NCI-H446 (cell line): ENCODE data around the gene EHBP1.

ENCODE experiments used
- DNase-seq, 2 experiments: peaks; one replicate each; lab custom pipeline; 2025; lab: John Stamatoyannopoulos, UW

Gene EHBP1

GRCh38 chr2:62884514-62884913 is 179.0 kb downstream of the EHBP1 start:
- no peak for DNase-seq

- no peak for DNase-seq
These were observed 189.6 kb downstream of the EHBP1 start for GRCh38 chr2:62894966-62895631.

GRCh38 chr2:62895632-62896009 is 190.1 kb downstream of the EHBP1 start:
- no peak for DNase-seq

- DNase-seq = no peak
These were observed 191.8 kb downstream of the EHBP1 start for GRCh38 chr2:62897187-62897827.

DNA sequence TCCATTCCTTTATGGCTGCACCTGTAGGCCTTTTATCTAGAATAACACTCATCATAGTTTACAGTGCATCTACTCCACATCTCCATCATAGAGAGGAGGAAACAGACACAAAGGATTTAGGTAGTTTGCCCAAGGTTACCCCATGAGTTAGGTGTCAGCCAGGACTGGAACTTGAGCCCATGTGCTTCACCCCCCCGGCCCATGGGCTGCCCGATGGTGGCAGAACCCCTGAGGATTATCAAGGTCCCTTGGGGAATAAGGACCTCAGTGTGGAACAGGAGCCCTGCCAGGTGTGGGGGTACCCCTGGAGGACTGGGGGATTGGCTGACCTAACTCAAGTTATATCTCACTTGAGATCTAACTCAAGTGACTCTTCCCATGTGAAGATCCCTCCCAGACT is 198.8 kb downstream of the EHBP1 start:
- DNase-seq = no peak

DNA sequence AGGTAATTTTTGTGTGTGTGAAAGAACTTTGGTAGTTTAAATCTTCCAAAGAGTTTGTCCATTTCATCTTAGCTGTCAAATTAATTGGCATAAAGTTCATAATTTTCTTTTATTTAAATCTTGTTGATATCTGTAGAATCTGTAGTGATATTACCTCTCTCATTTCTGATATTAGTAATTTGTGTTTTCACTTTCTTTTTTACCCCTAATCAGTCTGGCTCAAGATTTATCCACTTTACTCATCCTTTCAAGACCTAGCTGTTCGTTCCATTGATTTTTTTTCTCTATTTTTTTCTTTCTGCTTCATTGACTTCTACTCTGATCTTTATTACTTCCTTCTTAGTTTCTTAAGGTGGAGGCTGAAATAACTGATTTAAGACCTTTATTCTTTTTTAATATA is 202.6 kb downstream of the EHBP1 start:
- DNase-seq = no peak

DNA sequence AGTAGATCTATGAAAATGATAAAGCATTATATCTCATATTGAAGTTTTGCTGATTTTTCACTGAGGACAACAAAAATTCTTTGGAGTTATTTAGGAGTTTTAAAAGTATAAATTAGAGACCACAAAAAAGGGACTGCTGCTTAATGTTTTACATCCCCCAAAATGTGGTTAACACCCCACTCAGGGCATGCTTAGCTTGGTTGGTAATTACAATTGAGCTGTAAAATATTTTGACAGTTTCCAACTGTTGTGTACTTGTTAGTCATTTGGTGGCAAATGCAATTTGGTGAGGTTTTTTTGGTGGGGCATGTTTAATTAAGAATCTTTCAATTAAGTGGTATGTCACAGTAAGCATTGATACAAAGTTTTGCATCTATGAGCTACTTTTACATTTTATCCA is 207.8 kb downstream of the EHBP1 start:
- DNase-seq = no peak

DNA sequence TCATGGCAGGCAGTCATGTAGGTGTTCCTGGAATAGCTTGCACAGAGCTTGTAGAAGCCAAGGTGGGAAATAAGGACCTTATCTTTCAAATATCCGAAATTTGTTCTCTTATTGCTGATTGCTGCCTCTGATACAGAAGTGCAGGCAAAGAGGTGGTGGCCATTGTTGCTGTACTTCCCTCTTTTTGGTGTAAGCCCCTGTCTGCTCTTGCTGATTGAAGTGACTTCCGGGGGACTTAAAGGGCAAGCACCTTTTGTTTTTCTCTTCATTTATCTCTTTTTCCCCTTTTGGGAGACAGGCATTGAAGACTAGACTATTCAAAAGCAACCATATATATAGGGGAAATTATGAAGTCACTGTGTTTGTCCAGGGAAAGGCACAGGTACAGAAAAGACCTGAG is 213.5 kb downstream of the EHBP1 start:
- no peak for DNase-seq

DNA sequence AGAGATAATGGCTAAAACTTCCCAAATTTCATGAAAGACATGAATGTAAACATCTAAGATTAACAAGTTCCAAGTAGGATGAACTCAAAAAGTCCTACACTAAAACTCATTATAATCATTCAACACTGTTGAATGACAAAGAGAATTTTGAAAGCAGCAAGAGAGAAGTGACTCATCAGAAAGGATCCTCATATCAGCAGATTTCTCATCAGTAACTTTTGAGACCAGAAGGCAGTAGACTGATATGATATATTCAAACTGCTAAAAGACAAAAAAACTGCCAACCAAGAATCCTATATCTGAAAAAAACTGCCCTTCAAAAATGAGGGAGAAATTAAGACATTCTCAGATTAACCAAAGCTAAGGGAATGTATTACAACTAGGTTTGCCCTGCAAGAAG is 214.6 kb downstream of the EHBP1 start:
- no peak for DNase-seq

GRCh38 chr2:62923242-62923641 is 217.7 kb downstream of the EHBP1 start:
- peak in 1 of 2 experiments; percentile 4 for DNase-seq

DNA sequence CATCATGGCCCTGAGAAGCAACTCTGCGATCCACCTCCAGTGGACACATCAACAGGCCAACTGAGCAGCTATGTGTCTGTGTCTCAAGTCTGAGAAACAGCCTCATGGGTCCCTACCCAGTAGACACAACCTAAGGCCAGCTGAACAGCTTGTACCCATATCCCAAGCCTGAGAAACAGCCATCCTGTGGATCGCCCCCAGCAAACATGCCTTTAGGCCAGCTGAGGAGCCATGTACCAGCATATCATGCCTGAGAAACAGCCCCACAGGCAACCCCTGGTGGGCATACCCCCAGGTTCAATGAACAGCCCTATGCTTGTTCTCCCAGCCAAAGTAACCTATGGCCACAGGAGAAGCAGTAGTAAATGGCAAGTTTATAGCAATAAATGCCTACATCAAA is 218.4 kb downstream of the EHBP1 start:
- no peak for DNase-seq

DNA sequence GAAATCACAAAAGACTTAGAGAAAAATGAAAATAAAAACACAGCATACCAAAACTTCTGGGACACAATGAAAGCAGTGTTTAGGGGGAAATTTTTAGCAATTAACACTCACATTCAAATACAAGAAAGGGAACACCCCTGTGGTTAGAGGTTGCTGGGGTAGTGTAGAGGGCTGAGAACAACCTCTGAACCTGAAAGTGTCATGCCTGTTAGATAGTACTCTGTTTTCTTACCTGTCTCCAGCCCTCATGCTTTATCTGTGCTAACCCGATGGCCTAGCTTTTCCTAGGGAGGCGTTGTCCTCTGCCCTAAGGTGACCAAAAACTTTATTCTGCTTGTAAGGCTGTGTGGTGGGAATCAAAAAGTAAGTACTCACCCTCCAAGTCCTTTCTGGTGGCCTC is 222.5 kb downstream of the EHBP1 start:
- no peak for DNase-seq

DNA sequence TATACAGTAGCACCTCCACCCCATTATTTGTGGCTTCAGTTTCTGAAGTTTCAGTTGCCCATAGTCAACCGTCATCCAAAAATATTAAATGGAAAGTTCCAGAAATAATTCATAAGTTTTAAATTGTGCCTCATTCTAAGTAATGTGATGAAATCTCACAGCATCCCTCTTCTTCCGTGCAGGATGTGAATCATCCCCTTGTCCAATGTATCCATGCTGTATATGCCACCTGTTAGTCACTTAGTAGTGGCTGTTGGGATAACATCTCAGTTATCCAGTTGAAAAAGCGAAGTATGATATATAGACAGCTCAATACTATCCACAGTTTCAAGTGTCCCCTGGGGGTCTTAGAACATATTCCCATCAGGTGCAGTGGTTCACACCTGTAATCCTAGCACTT is 226.0 kb downstream of the EHBP1 start:
- no peak for DNase-seq

DNA sequence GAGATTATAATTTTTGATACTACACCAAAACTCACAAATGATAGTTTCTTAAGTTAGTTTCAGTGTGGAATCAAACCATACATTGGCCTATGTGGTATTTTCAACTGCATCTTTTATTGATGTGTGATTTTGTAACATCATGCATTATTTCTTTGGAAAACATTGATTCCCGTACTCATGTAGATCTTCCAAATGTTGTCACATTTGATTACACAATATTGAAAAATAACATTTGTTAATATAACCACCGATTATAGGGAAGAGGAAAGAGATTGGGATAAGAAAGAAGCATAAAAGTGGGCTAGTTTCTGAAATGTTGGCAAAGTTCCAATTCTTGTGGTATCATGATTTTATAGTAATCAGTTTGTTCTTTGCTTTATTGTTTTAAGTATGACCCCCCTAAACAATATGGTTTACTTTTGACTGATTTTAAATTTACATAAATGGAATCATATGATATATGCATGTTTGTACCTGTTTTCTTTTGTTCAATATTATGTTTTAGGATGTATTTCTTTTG is 227.9 kb downstream of the EHBP1 start:
- DNase-seq = peak in 1 of 2 experiments; percentile 1

GRCh38 chr2:62934517-62934916 is 229.0 kb downstream of the EHBP1 start:
- DNase-seq = no peak

DNA sequence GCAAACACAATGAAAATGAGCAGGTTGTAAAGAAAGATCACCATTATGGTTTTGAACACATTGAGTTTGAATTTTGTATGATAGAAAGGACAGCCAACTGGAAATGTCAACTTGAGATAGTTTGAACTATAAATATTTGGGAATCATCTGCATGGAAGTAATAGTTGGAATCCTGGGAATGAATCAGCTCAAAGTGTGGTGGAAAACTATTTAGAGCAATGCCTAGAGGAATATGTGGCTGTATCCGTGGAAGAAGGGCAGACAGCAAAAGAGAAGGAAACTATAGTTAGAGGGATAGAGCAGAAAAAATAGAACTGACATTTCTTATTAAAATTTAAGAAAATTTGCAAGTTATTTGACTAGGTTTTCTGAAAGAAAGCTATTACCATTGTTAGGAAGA is 232.6 kb downstream of the EHBP1 start:
- no peak for DNase-seq

- DNase-seq = no peak
These were observed 234.4 kb downstream of the EHBP1 start for GRCh38 chr2:62939735-62940491.

DNA sequence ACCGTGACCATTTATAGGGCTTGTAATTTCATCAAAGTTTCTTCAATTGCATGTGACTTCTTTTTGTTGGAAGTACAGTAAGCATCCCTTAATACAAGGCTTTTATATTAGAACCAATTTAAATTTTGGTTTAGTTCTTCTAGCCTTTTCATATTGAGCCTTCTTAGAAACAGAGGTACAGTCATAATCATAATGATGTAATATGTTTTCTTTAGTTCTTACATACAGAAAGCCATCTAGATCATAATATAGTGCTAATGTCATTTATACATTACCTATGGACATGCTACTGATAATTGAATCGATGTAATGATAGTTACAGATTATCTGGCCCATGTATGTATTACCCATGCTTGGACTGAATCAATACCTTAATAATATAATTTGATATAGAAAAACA is 235.2 kb downstream of the EHBP1 start:
- DNase-seq = no peak

GRCh38 chr2:62941413-62941812 is 235.9 kb downstream of the EHBP1 start:
- no peak for DNase-seq

DNA sequence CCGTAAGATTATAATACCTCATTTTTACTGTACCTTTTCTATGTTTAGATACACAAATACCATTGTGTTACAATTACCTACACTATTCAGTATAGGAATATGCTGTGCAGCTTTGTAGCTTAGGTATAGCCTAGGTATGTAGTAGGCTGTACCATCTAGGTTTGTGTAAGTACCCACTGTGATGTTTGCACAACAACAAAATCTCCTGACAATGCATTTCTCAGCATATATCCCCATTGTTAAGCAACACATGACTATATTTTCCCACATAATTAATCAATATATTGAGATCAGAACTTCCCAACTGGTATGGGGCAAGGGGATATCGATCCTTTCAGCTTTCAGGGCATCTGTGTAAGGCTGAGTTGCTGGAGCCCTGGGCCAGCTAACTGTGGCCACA is 238.8 kb downstream of the EHBP1 start:
- no peak for DNase-seq

DNA sequence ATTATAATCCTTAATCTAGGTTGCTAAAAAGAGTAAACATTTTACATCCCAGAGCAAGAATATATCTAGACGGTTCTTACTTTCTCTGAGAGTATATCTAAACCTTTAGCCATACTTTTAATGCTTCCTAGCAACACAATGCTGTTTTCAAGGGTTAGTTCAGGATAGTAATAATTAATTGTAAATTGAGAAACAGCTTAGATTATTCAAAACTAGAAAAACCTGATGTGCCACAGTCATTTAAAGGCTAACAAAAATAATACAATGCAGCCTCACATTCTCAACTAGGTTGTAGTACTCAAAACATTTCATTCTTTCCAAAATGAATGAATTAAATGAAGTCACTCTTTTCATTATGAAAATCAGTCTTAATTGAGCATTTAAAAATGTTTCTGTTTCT is 241.9 kb downstream of the EHBP1 start:
- no peak for DNase-seq

DNA sequence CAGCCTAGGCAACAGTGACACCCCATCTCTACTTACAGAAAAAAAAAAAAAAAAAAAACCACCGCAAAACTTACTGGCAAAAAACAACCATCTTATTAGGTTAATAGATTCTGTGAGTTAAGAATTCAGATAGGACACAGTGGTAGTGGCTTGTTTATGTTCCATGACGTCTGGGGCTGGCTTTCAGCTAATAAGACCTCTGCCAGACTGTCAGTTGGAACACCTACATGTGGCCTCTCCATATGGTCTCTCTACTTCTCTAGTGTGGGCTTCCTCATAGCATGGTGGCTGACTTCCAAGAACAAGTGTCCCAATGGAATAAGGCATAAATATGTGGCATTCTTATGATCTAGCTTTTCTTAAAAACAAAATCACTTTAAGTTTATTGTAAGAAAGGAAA is 251.1 kb downstream of the EHBP1 start:
- DNase-seq = peak; percentile 65 to 85

- DNase-seq = no peak
These were observed 252.7 kb downstream of the EHBP1 start for GRCh38 chr2:62958206-62958605.
